ENCODE measurements around the gene MRPS22. TPM values are rescaled to one million over a fixed set of nuclear protein-coding genes. Genes with fewer than 3 reads are reported as not detected.
A peak's percentile ranks its signal among the peaks of the same experiment; 100 is the strongest.
"Not testable (repeated sequence)": the region's sequence is repeated elsewhere in the genome, so short reads cannot be mapped to it uniquely, and the experiment has no call there.

MRPS22 gene
- total RNA-seq, 2 donors from 2014 or later, result 63.3 to 67.9 TPM

GRCh38 chr3:139389552-139390368 is 45.9 kb downstream of the MRPS22 start, which contains the start of gene COPB2:
Gene COPB2, minus strand, starts transcription at chr3:139389647. Its CDS starts 97 bp downstream, at chr3:139389550.
- Histone ChIP-seq H3K9me3 (no peaks in the 10 kb centered on the region), H3K4me1 (peaks cover 5% of the 10 kb centered on the region)

GRCh38 chr3:139394116-139394515 is 50.3 kb downstream of the MRPS22 start:
- intact Hi-C loops (cut with DNase I), result no loop called here
- Histone ChIP-seq H3K9ac (ENCODE audit: low read depth in 2 of 2, low read length in 2 of 2) (no peak overlapping the region), H3K36me3 (no peaks in the 10 kb centered on the region), H3K4me3 (no peak overlapping the region), H3K9me3 (no peaks in the 10 kb centered on the region), H3K27ac (no peak overlapping the region), H3K4me1 (no peaks in the 10 kb centered on the region), H3K27me3 (no peaks in the 10 kb centered on the region)
- DNase-seq, result no peak
- TF ChIP-seq CTCF (IDR thresholded peaks at IDR 0.05), result no peak

More at GRCh38 chr3:139389552-139390368, 45.9 kb downstream of the MRPS22 start, which contains the start of gene COPB2:
- peak within 1 kb of the TSS; percentile 96 for H3K27ac ChIP-seq
- TF ChIP-seq CTCF (IDR thresholded peaks at IDR 0.05), result no peak
- peak within 1 kb of the TSS; percentile 85 to 95 for H3K9ac ChIP-seq (ENCODE audit: low read depth in 2 of 2, low read length in 2 of 2)
- no peaks in the 10 kb centered on the region for H3K36me3 ChIP-seq
- no peaks in the 10 kb centered on the region for H3K27me3 ChIP-seq
- intact Hi-C loops (cut with DNase I), result loop anchor here (5.0 kb wide), 1 partner anchor 37 kb away; no protein-coding TSS in a partner anchor
- peak within 1 kb of the TSS; percentile 94 for H3K4me3 ChIP-seq
- DNase-seq, result peak; percentile 100

GRCh38 chr3:139396707-139397106 is 52.9 kb downstream of the MRPS22 start:
- no peak overlapping the region for H3K4me3 ChIP-seq
- H3K4me1 ChIP-seq, result no peaks in the 10 kb centered on the region
- H3K27ac ChIP-seq, result no peak overlapping the region
- no peak for TF ChIP-seq CTCF (IDR thresholded peaks at IDR 0.05)
- H3K27me3 ChIP-seq, result no peaks in the 10 kb centered on the region
- intact Hi-C loops (cut with DNase I), result no loop called here
- no peak overlapping the region for H3K9ac ChIP-seq (ENCODE audit: low read depth in 2 of 2, low read length in 2 of 2)
- H3K9me3 ChIP-seq, result no peaks in the 10 kb centered on the region
- DNase-seq, result no peak
- no peaks in the 10 kb centered on the region for H3K36me3 ChIP-seq

GRCh38 chr3:139401155-139401554 is 57.3 kb downstream of the MRPS22 start:
- H3K4me1 ChIP-seq; H3K4me3 ChIP-seq; H3K36me3 ChIP-seq; H3K27me3 ChIP-seq; H3K9me3 ChIP-seq; H3K9ac ChIP-seq (ENCODE audit: low read depth in 2 of 2, low read length in 2 of 2); intact Hi-C loops (cut with DNase I); H3K27ac ChIP-seq; DNase-seq: not testable (repeated sequence)

Other genes starting within 250 kb of the MRPS22 start
- 100 to 1,000 TPM; 153 to 162 TPM for gene COPB2, start 45.6 kb downstream of the MRPS22 start, total RNA-seq
- 1 to 10 TPM; 1.4 to 3.1 TPM for gene RBP2, start 132.5 kb downstream of the MRPS22 start, total RNA-seq
- 1 to 10 TPM; 3.8 to 5.5 TPM for gene RBP1, start 195.7 kb downstream of the MRPS22 start, total RNA-seq

Data from colonic mucosa (tissue), 4 donors.